HepG2 (cell line): ENCODE measurements around the gene C18orf63. TPM values are rescaled to one million over a fixed set of nuclear protein-coding genes. Genes with fewer than 3 reads are reported as not detected.

ENCODE experiments used
- ATAC-seq: fragments of 200-7000 bp; cut with Tn5 transposase; 3 replicates; pipeline ENCODE4 v1.9.1; 2020; ENCODE audit warnings: mild to moderate bottlenecking, moderate library complexity
- BruUV-seq: library from RNA; stranded (reverse); fragments of 400-500 nt; replicated peaks from 2 replicates; lab custom pipeline; 2021; lab: Mats Ljungman, UMichigan
- CTCF ChIA-PET: fragments of 300-600 bp; formaldehyde crosslinking; extraction: SDS; loops from one replicate; lab custom pipeline; 2021; ENCODE audit warnings: low total read pairs, inconsistent platforms, low intra/inter-chr PET ratio; lab: Yijun Ruan, JAX
- POLR2A ChIA-PET: fragments of 350-600 bp; sonication (Branson Sonifier 250); formaldehyde crosslinking; loops from one replicate; lab custom pipeline; 2020; ENCODE audit warnings: antibody characterized with exemption, inconsistent platforms; lab: Yijun Ruan, JAX
- DNase-seq: peaks from one replicate; pipeline ENCODE4 v3.0.0-alpha.2; 2015; ENCODE audit warnings: low spot score
- FAIRE-seq: peaks from 3 replicates; lab custom pipeline; 2011; peaks lifted over from hg19 to GRCh38; lab: Jason Lieb, UNC
- H2AFZ ChIP-seq: one replicate; pipeline ENCODE4 v1.6.1; 2011; ENCODE audit warnings: low read length, inconsistent platforms
- H3K27ac ChIP-seq: fragments of 300-600 bp; 3 replicates; pipeline ENCODE4 v1.8.0; 2011; ENCODE audit warnings: mixed run types, mild to moderate bottlenecking, mixed read lengths, low read length, inconsistent platforms; ENCODE audit not compliant: insufficient read depth; ENCODE audit errors: extremely low read length
- H3K27me3 ChIP-seq, 2 experiments: fragments of 200-600 bp in 1 of 2; 2 replicates in 1 of 2; 3 replicates in 1 of 2; pipeline versions ENCODE4 v1.6.0 to v1.8.0; 2011; ENCODE audit warnings: low read length in 2 of 2, mild to moderate bottlenecking in 2 of 2, moderate library complexity in 2 of 2, inconsistent platforms in 1 of 2; ENCODE audit not compliant: insufficient read depth in 2 of 2, control insufficient read depth in 1 of 2
- H3K36me3 ChIP-seq, 2 experiments: fragments of 200-600 bp in 1 of 2; replicated peaks in 1 of 2; 2 replicates in 1 of 2; 3 replicates in 1 of 2; pipeline versions ENCODE4 v1.5.1 to v1.8.0; 2011; ENCODE audit warnings: low read length in 2 of 2, inconsistent platforms in 1 of 2; ENCODE audit not compliant: insufficient read depth in 2 of 2, control insufficient read depth in 1 of 2
- H3K4me1 ChIP-seq: 2 replicates; pipeline ENCODE4 v1.5.1; 2012; ENCODE audit warnings: low read length, inconsistent platforms; ENCODE audit not compliant: insufficient read depth
- H3K4me2 ChIP-seq: 2 replicates; pipeline ENCODE4 v1.6.0; 2011; ENCODE audit warnings: low read depth, low read length, inconsistent platforms
- H3K4me3 ChIP-seq, 3 experiments: fragments of 200-600 bp in 1 of 3; sonication (generic), shearing (Covaris generic) in 1 of 3; replicated peaks in 1 of 3; 2 replicates each; pipeline ENCODE4 v1.5.1; 2011 to 2016; ENCODE audit warnings: low read length in 3 of 3, inconsistent platforms in 2 of 3, low read depth in 2 of 3, mild to moderate bottlenecking in 2 of 3, control low read depth in 1 of 3, mixed read lengths in 1 of 3; ENCODE audit not compliant: insufficient read depth in 1 of 3
- H3K79me2 ChIP-seq: one replicate; pipeline ENCODE4 v1.6.1; 2011; ENCODE audit warnings: low read length, inconsistent platforms; ENCODE audit not compliant: insufficient read depth
- H3K9ac ChIP-seq: 2 replicates; pipeline ENCODE4 v1.6.0; 2011; ENCODE audit warnings: mild to moderate bottlenecking, low read depth, low read length, inconsistent platforms; ENCODE audit not compliant: insufficient read depth
- H3K9me3 ChIP-seq: 2 replicates; pipeline ENCODE4 v1.5.1; 2012; ENCODE audit warnings: mild to moderate bottlenecking, low read length
- H4K20me1 ChIP-seq: 2 replicates; pipeline ENCODE4 v1.6.0; 2011; ENCODE audit warnings: inconsistent platforms, mild to moderate bottlenecking, low read length, moderate library complexity; ENCODE audit not compliant: insufficient read depth
- ISX ChIP-seq: sonication (generic); formaldehyde crosslinking; conservative IDR thresholded peaks from 2 replicates; pipeline ENCODE4 v1.5.0; 2020; ENCODE audit warnings: missing genetic modification reagents
- NR1H2 ChIP-seq: sonication (generic); formaldehyde crosslinking; IDR thresholded peaks from 2 replicates; pipeline ENCODE4 v1.8.1; 2022; ENCODE audit warnings: low read depth, missing genetic modification reagents, borderline replicate concordance
- PLSCR1 ChIP-seq: sonication (generic); formaldehyde crosslinking; IDR thresholded peaks from 2 replicates; pipeline ENCODE4 v1.5.0; 2020; ENCODE audit warnings: missing genetic modification reagents, mild to moderate bottlenecking, borderline replicate concordance
- USF2 ChIP-seq, 2 experiments: sonication (generic) in 1 of 2; formaldehyde crosslinking in 1 of 2; IDR thresholded peaks; 2 replicates each; pipeline versions ENCODE4 v1.5.1 to v1.6.1; 2011 to 2020; ENCODE audit warnings: borderline replicate concordance in 1 of 2, low read depth in 1 of 2, low read length in 1 of 2, mild to moderate bottlenecking in 1 of 2, missing genetic modification reagents in 1 of 2, moderate library complexity in 1 of 2
- YY1 ChIP-seq: IDR thresholded peaks from 2 replicates; pipeline ENCODE4 v1.6.1; 2011; ENCODE audit warnings: low read length, low read depth, moderate library complexity, mild to moderate bottlenecking; ENCODE audit not compliant: insufficient read depth, insufficient replicate concordance
- ZFYVE20 ChIP-seq: sonication (generic); formaldehyde crosslinking; IDR thresholded peaks from 2 replicates; pipeline ENCODE4 v1.8.0; 2023; ENCODE audit warnings: low read depth, mild to moderate bottlenecking, moderate library complexity, missing genetic modification reagents, borderline replicate concordance
- ZNF12 ChIP-seq: sonication (generic); formaldehyde crosslinking; IDR thresholded peaks from 2 replicates; pipeline ENCODE4 v1.5.0; 2020; ENCODE audit warnings: missing genetic modification reagents
- ZNF180 ChIP-seq: sonication (generic); formaldehyde crosslinking; IDR thresholded peaks from 2 replicates; pipeline ENCODE4 v1.4.0; 2020; ENCODE audit warnings: low read depth, missing genetic modification reagents, borderline replicate concordance
- ZNF232 ChIP-seq: sonication (generic); formaldehyde crosslinking; IDR thresholded peaks from 2 replicates; pipeline ENCODE4 v1.4.0; 2020; ENCODE audit warnings: missing genetic modification reagents, borderline replicate concordance
- ZNF550 ChIP-seq: sonication (generic); formaldehyde crosslinking; IDR thresholded peaks from 2 replicates; pipeline ENCODE4 v1.4.0; 2020; ENCODE audit warnings: mild to moderate bottlenecking, missing genetic modification reagents, borderline replicate concordance
- ZNF569 ChIP-seq: sonication (generic); formaldehyde crosslinking; IDR thresholded peaks from 2 replicates; pipeline ENCODE4 v1.5.0; 2020; ENCODE audit warnings: mild to moderate bottlenecking, missing genetic modification reagents, moderate library complexity, borderline replicate concordance
- WGBS: methylation state at CpG from one replicate; pipeline ENCODE4 v1.1.6; 2017; ENCODE audit warnings: low lambda C conversion rate; 5-methylcytosine and 5-hydroxymethylcytosine counted together
- in situ Hi-C: cut with HindIII; loops from 2 replicates; pipeline ENCODE4 v1.10.0; 2017; ENCODE audit warnings: low pct_unique_long_range_greater_than_20kb; ENCODE audit not compliant: extremely low pct_ligation_motif_present
- intact Hi-C: fragments of 100-400 bp; cut with micrococcal nuclease; formaldehyde crosslinking; loops from one replicate; pipeline ENCODE4 v1.10.0; 2022; ENCODE audit not compliant: unreplicated experiment
- polyA plus RNA-seq, 8 experiments: library from polyadenylated mRNA; depleted of rRNA in 3 of 8; stranded (reverse) in 7 of 8; unstranded in 1 of 8; fragments of >200 nt; fragmentation: Illumina TruSeq in 4 of 8; extraction: Trizol in 4 of 8; gene quantifications; 2 replicates each; pipeline versions ENCODE4 v1.2.1 to v1.2.3, GENCODE V29; 2011 to 2016; ENCODE audit warnings: low read depth in 4 of 8, missing spikeins in 1 of 8, mixed read lengths in 1 of 8; ENCODE audit not compliant: insufficient read depth in 1 of 8
- total RNA-seq, 5 experiments: library from RNA; depleted of rRNA; stranded (reverse); fragments of >200 nt; fragmentation: Illumina TruSeq; extraction: Trizol; gene quantifications; 2 replicates each; pipeline ENCODE4 v1.2.3, GENCODE V29; 2016; ENCODE audit warnings: low read depth in 1 of 5
- TF ChIP-seq, protein P1 (sequence below): IDR thresholded peaks from 2 replicates; pipeline ENCODE4 v1.4.0; 2020; ENCODE audit warnings: mild to moderate bottlenecking, missing genetic modification reagents

The C18orf63 gene
- total and polyA plus RNA-seq, 2 of the 13 experiments (the other 11 are each of a cell fraction or from before 2014, with no cell fraction given): 0.01 TPM; not detected in 1

DNA sequence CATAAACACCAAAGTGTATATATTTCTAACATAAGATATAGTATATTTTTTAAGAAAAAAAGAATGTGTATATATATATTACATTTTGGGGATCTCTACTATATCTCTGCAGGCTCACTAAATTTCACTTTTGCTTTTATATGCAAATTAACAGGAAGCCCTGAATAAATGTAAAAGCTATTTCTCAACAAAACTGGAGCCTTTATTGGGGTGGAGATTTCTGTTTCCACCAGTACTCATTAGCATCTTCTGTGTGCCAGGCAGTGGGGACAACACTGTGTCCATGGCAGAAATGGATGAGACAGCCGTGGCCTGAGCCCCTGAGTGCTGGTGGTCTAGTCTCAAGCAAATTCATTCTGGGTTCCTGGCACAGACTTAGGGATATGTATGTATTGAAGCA lies 41.3 kb downstream of the C18orf63 start (continued):
- TF ChIP-seq ZFYVE20 (no peak), USF2 (IDR thresholded peaks at IDR 0.05; ENCODE audit: low read depth, low read length) (no peak), USF2 (CRISPR knock-in tag; IDR thresholded peaks at IDR 0.05; ENCODE audit: borderline replicate concordance) (no peak), ZNF232 (CRISPR knock-in tag) (no peak), ZNF12 (CRISPR knock-in tag) (no peak), PLSCR1 (CRISPR knock-in tag) (no peak)

- Histone ChIP-seq H3K27me3 (no peaks in the 10 kb centered on the region), H3K36me3 (no peaks in the 10 kb centered on the region), H3K9me3 (no peaks in the 10 kb centered on the region), H3K4me1 (no peaks in the 10 kb centered on the region), H3K4me2 (no peak overlapping the region), H3K4me3 (no peak overlapping the region), H4K20me1 (no peaks in the 10 kb centered on the region), H3K9ac (no peak overlapping the region), H3K27ac (no peak overlapping the region), H3K79me2 (no peaks in the 10 kb centered on the region), H2AFZ (no peak overlapping the region)
- BruUV-seq: no TSS peak
- in situ Hi-C loops (no loop called here), intact Hi-C loops (no loop called here)
- WGBS: 65% methylated on average over 22 of the region's 22 CpGs
- POLR2A ChIA-PET: no interaction called here
- CTCF ChIA-PET: no interaction called here
- ATAC-seq (no peak), FAIRE-seq (no peak), DNase-seq (no peak)
- TF ChIP-seq, protein P1, sequence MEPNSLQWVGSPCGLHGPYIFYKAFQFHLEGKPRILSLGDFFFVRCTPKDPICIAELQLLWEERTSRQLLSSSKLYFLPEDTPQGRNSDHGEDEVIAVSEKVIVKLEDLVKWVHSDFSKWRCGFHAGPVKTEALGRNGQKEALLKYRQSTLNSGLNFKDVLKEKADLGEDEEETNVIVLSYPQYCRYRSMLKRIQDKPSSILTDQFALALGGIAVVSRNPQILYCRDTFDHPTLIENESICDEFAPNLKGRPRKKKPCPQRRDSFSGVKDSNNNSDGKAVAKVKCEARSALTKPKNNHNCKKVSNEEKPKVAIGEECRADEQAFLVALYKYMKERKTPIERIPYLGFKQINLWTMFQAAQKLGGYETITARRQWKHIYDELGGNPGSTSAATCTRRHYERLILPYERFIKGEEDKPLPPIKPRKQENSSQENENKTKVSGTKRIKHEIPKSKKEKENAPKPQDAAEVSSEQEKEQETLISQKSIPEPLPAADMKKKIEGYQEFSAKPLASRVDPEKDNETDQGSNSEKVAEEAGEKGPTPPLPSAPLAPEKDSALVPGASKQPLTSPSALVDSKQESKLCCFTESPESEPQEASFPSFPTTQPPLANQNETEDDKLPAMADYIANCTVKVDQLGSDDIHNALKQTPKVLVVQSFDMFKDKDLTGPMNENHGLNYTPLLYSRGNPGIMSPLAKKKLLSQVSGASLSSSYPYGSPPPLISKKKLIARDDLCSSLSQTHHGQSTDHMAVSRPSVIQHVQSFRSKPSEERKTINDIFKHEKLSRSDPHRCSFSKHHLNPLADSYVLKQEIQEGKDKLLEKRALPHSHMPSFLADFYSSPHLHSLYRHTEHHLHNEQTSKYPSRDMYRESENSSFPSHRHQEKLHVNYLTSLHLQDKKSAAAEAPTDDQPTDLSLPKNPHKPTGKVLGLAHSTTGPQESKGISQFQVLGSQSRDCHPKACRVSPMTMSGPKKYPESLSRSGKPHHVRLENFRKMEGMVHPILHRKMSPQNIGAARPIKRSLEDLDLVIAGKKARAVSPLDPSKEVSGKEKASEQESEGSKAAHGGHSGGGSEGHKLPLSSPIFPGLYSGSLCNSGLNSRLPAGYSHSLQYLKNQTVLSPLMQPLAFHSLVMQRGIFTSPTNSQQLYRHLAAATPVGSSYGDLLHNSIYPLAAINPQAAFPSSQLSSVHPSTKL (CRISPR knock-in tag): no peak
- no peak for TF ChIP-seq ZNF569 (CRISPR knock-in tag)
- no peak for TF ChIP-seq ISX
- no peak for TF ChIP-seq ZNF550
- no peak for TF ChIP-seq NR1H2 (CRISPR knock-in tag)
- no peak for TF ChIP-seq ZNF180 (CRISPR knock-in tag)
- TF ChIP-seq YY1: no peak
Measured at GRCh38 chr18:74360852-74361655, 45.4 kb downstream of the C18orf63 start.
